ENCODE measurements around the gene DCHS2.

Gene DCHS2

GRCh38 chr4:154491341-154492271 is at the start of gene DCHS2:
TSS of gene DCHS2 (minus strand) at chr4:154491799. CDS start at chr4:154491355, 444 bp downstream.
- no peak for DNase-seq (ENCODE audit: low spot score)

GRCh38 chr4:154534296-154534695 is 42.7 kb upstream of the DCHS2 start:
- no peak for DNase-seq (ENCODE audit: low spot score)

DNA sequence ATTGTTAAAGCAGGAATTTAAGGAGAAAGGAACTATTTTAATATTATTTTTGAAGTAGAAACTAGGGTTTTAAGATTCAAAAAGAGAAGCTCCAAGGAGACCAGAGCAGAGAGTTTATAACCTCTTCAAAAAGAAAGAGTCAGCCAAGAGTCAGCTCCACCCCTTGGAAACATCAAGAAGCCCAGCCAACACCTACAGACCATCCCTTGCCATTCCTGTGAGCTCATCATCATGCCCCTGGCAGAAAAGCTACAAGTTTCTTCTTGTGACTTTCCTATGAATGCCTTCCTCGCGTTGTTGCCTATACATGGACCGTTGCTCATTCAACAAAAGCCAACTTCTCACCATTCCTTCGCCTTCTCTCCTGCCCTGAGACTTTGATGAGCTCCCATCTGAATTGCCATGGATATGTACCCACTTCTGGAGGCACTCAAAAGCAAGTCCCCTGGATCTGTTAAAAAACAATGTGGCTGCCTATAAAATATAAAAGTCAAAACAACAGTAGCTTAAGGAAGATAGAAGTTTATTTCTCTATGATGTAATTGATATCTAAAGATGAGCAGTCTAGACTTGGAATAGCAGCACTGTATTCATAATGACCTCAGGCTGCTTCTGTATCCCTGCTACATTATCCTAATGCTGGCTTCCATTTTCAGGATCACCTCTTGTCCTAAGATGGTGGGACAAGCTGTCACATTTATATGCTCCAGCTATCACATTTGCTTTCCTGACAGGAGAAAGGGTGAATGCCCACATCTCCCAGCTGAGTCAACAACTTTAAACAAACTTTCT is 38.3 kb upstream of the DCHS2 start:
- DNase-seq (ENCODE audit: low spot score): no peak

DNA sequence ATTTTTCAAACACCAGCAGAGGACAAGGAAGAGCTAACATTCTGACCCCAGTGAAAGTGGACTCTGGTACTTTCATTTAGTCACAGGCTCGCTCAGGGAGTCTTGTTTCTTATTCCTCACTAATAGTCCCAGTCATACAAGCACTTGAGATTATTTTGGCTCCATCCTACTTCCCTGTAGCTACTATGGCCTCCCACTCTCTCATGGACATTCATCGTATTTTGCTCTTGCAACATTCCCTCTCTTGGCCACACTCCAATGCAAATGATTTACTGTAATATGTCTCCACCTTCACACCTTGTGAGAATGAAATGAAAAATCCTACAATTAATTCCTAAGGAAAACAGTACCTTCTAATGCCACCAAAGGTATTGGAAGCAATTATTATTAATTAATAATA is 37.3 kb upstream of the DCHS2 start:
- DNase-seq (ENCODE audit: low spot score): no peak

DNA sequence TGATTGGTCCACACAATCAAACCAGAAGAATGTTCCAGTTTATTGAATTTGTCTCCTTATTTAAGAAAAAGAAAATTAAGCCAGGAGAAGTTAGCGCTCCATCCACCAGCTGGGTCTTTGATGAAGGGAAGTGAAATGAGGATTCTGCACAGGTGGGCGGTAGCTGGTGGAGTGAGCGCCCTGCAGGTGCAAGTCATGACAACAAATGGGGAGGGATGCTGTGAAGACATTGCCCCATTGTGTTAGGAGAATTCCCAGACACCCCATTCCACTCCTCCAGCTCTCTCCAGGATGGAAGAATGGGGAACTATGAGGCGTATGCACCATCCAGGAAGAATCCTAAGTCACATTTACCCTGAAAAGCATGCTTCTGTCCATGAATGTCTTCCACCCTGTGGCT is 35.7 kb upstream of the DCHS2 start:
- no peak for DNase-seq (ENCODE audit: low spot score)

DNA sequence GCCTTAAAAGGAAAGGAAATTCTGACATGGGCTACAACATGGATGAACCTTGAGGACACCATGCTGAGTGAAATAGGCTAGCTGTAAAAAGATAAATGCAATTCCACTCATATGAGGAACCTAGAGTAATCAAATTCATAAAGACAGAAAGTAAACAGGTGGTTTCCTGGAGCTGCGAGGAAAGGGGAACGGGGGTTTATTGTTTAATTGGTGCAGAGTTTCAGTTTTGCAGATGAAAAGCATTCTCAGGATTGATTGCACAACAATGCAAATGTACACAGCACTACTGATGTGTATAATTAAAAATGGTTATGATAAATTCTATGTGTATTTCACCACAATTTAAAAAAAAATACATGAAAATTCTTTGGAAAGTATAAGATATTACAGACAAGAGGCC is 34.6 kb upstream of the DCHS2 start:
- peak; percentile 16 for DNase-seq (ENCODE audit: low spot score)

DNA sequence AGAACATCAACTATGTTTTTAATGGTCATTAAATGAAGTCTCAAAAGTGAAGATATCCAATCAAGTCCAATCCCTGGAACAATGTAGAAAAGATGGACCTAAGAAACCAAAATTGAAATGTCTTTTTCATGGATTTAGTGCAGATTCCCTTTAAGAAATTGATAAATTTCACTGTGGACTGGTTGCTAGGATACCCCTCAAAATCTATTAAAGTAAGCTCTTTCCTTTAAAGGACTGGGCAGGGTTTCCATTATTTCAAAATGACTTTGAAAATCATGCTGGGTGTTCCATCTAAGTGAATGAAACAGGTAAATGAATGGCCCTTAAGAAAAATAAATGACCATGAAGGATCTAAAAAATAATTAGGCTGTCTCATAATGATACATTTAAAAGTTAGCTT is 30.0 kb upstream of the DCHS2 start:
- DNase-seq (ENCODE audit: low spot score): no peak

GRCh38 chr4:154519214-154519613 is 27.6 kb upstream of the DCHS2 start:
- DNase-seq (ENCODE audit: low spot score): no peak

GRCh38 chr4:154517591-154517990 is 26.0 kb upstream of the DCHS2 start:
- DNase-seq (ENCODE audit: low spot score): no peak

- DNase-seq (ENCODE audit: low spot score): no peak
Observed at GRCh38 chr4:154516318-154517029, 24.9 kb upstream of the DCHS2 start.

GRCh38 chr4:154511981-154512380 is 20.4 kb upstream of the DCHS2 start:
- no peak for DNase-seq (ENCODE audit: low spot score)

- DNase-seq (ENCODE audit: low spot score): no peak
Observed at GRCh38 chr4:154511548-154511947, 19.9 kb upstream of the DCHS2 start.

- DNase-seq (ENCODE audit: low spot score): no peak
Observed at GRCh38 chr4:154507156-154507555, 15.6 kb upstream of the DCHS2 start.

- peak; percentile 66 for DNase-seq (ENCODE audit: low spot score)
Observed at GRCh38 chr4:154506253-154506652, 14.7 kb upstream of the DCHS2 start.

GRCh38 chr4:154503598-154503997 is 12.0 kb upstream of the DCHS2 start:
- DNase-seq (ENCODE audit: low spot score): peak; percentile 47

DNA sequence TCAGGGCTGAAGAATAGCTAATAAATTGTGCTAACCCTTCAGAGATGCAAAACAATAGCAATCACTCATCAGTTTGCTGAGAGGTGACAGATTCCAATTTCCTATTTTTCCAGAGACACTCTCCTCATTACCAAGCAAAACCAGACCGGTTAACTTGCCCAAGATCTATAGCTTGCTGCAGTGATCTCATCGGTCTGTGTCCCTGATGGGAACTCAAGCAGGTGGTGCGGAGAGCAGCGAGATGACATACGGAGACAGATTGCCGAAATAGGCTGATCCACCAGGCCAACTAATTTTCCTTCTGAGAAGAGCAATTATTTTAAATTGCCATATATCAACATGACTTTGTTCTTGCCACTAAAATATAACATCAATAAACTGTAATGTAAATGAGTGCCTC is 10.5 kb upstream of the DCHS2 start:
- no peak for DNase-seq (ENCODE audit: low spot score)

- DNase-seq (ENCODE audit: low spot score): no peak
Observed at GRCh38 chr4:154497889-154498288, 6.3 kb upstream of the DCHS2 start.

- DNase-seq (ENCODE audit: low spot score): no peak
Observed at GRCh38 chr4:154495867-154496266, 4.3 kb upstream of the DCHS2 start.

- no peak for DNase-seq (ENCODE audit: low spot score)
Observed at GRCh38 chr4:154492288-154492687, 689 bp upstream of the DCHS2 start.

DNA sequence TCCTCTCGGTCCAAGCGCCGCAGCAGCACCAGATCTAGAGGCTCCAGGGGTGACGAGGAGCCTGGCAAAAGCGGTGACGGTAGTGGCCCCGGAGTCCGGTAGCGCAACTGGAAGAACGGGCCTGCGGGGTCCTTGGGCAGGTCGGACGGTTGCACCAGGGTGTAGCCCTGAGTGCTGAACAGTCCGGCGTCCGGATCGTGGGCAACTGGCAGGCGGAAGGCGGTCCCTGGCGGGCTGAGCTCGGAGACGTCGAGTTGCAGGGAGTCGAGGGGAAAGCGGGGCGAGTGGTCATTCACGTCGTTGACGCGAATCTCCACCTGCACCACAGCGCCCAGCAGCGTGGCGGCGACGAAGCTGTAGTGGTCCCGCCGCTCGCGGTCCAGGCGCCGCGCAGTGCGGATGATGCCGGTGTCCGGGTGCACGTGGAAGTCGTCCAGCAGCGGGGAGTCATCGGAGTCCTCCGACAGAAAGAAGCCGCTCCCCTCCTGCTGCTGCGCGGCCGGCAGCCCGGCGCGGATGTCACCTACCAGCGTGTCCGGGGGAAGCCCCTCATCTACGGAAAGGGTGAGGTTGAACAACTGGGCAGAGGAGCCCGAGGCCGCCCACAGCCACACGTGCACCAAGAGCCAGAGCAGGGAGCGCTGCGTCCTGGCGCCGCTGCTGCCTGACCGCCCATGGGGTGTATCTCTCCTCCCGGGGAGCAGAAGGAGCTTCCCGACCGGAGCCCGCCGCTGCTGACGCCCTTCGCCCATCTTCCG is 837 bp downstream of the DCHS2 start:
- DNase-seq (ENCODE audit: low spot score): no peak

GRCh38 chr4:154490234-154490582 is 1.4 kb downstream of the DCHS2 start:
- DNase-seq (ENCODE audit: low spot score): no peak
